ENCODE results near the gene ATG10. TPM values are rescaled to one million over a fixed set of nuclear protein-coding genes. Genes with fewer than 3 reads are reported as not detected.
"Not testable (repeated sequence)": the region's sequence is repeated elsewhere in the genome, so short reads cannot be mapped to it uniquely, and the experiment has no call there.

ATG10 gene
- total and polyA plus RNA-seq, 2 of the 8 experiments (the other 6 are each of a cell fraction or from before 2014, with no cell fraction given) = 3.7 to 8.8 TPM

DNA sequence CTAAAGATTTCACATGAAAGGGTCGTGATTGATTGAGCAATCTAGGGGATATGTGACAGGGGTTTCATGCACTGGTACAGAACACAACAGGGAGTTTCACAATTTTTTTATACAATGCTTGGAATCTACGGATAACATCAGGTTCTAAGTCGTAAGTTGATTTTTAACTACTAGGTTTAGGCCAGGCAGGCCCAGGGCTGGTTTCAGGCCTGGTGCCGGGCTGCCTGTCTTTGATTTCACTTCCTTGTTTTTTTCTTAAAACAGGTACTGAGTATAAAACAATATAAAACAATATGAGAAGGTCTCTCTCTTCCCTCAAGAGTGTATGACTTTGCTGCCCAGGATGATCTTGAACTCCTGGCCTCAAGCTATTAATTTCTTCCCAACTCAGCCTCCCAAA lies 301.6 kb downstream of the ATG10 start:
- peaks cover 3 to 13% (median 7%) of the 10 kb centered on the region in 4 experiments; a peak in 6 of 7 replicates for H3K4me1 ChIP-seq (replicated peaks in 1 of 4; ENCODE audit: control insufficient read depth in 3 of 4, insufficient read depth in 4 of 4, low read length in 3 of 4)
- H2BK15ac ChIP-seq (ENCODE audit: low read length); H3K18ac ChIP-seq (ENCODE audit: extremely low read depth, low read length); H3K14ac ChIP-seq (ENCODE audit: insufficient read length); H3K23ac ChIP-seq (ENCODE audit: insufficient read length); H2BK20ac ChIP-seq (ENCODE audit: low read length); H2BK12ac ChIP-seq (ENCODE audit: low read depth, low read length); DNase-seq (ENCODE audit: low read depth in 1 of 2, low spot score in 2 of 2); H3K9ac ChIP-seq (replicated peaks in 1 of 4; ENCODE audit: extremely low read depth in 1 of 4, low read depth in 3 of 4, low read length in 3 of 4); H3K56ac ChIP-seq (replicated peaks; ENCODE audit: insufficient read length, low read depth, low read length); H3K4me2 ChIP-seq (ENCODE audit: insufficient read depth in 1 of 2, low read depth in 2 of 2, low read length in 2 of 2); H2BK120ac ChIP-seq (replicated peaks; ENCODE audit: low read depth, low read length); H4K5ac ChIP-seq (ENCODE audit: insufficient read length, low read depth, low read length); H2AFZ ChIP-seq (ENCODE audit: low read length); H3K9me3 ChIP-seq (ENCODE audit: insufficient read depth in 2 of 2, low read depth in 1 of 2, low read length in 1 of 2); H3K79me1 ChIP-seq (ENCODE audit: low read depth, low read length); H3K4ac ChIP-seq (replicated peaks; ENCODE audit: insufficient read length, low read depth, low read length); H4K20me1 ChIP-seq (replicated peaks in 1 of 2; ENCODE audit: control insufficient read depth in 1 of 2, insufficient read depth in 2 of 2, low read length in 2 of 2); H2BK5ac ChIP-seq (ENCODE audit: low read depth, low read length); FAIRE-seq; H4K8ac ChIP-seq (ENCODE audit: extremely low read depth, insufficient read depth, low read length); H3K23me2 ChIP-seq (ENCODE audit: low read depth, low read length); H4K91ac ChIP-seq (replicated peaks; ENCODE audit: insufficient read length, low read length); H3K27ac ChIP-seq (ENCODE audit: low read depth, low read length); H3K4me3 ChIP-seq (ENCODE audit: extremely low read depth in 1 of 4, insufficient read depth in 2 of 4, low read depth in 3 of 4, low read length in 4 of 4); H2AK5ac ChIP-seq (ENCODE audit: low read depth, low read length); H3K27me3 ChIP-seq (replicated peaks in 1 of 4; ENCODE audit: control insufficient read depth in 3 of 4, extremely low read depth in 1 of 4, insufficient read depth in 3 of 4, low read length in 3 of 4): not testable (repeated sequence)
- ChIA-PET POLR2A (ENCODE audit: partially characterized antibody) (interaction anchor here (0.6 to 3.0 kb wide), 14 partner anchors 9 to 850 kb away, joined by 3 to 55 read pairs (median 4); partner anchors contain the start of gene ATG10), CTCF (ENCODE audit: partially characterized antibody) (interaction anchor here (1.4 to 2.8 kb wide), 4 partner anchors 14 to 47 kb away, joined by 4 to 14 read pairs (median 5); no protein-coding TSS in a partner anchor)
- peaks cover 5 to 19% of the 10 kb centered on the region in 2 experiments; a peak in 3 of 4 replicates for H3K79me2 ChIP-seq (ENCODE audit: control insufficient read depth in 1 of 2, insufficient read depth in 2 of 2, low read length in 2 of 2)
- 92% methylated on average over 4 of the region's 4 CpGs; no CpG with 5 or more reads in 1 of the 2 experiments for WGBS, 2 experiments (ENCODE audit: extremely low coverage in 1 of 2, insufficient coverage in 1 of 2, insufficient read length in 1 of 2, insufficient replicate concordance in 2 of 2, low coverage in 1 of 2, low lambda C conversion rate in 2 of 2, missing lambda C conversion rate in 1 of 2)
- peaks cover 15 to 36% (median 22%) of the 10 kb centered on the region in 4 experiments for H3K36me3 ChIP-seq (ENCODE audit: control insufficient read depth in 2 of 4, insufficient read depth in 4 of 4, low read length in 3 of 4)

Measured in H1 (cell line).